ENCODE measurements around the gene ACSM5.
"Not testable (repeated sequence)": the region's sequence is repeated elsewhere in the genome, so short reads cannot be mapped to it uniquely, and the experiment has no call there.

Gene ACSM5

GRCh38 chr16:20459227-20459626, 49.9 kb downstream of the ACSM5 start:
- H4K20me1 ChIP-seq (ENCODE audit: control insufficient read depth, insufficient read depth, low read depth, low read length); H3K9me3 ChIP-seq (ENCODE audit: control insufficient read depth, insufficient read depth, low read length); H3K27ac ChIP-seq (ENCODE audit: low read depth, low read length); H3K9me2 ChIP-seq (replicated peaks; ENCODE audit: control insufficient read depth, low read length); H3K27me3 ChIP-seq (ENCODE audit: control insufficient read depth, low read length); H3K4me2 ChIP-seq (ENCODE audit: low read length); H3K79me2 ChIP-seq (ENCODE audit: control insufficient read depth, low read length); H3K4me3 ChIP-seq (ENCODE audit: low read length); H3K36me3 ChIP-seq (ENCODE audit: control insufficient read depth, low read length); H3K4me1 ChIP-seq (ENCODE audit: control insufficient read depth, low read length); H3F3A ChIP-seq (ENCODE audit: control insufficient read depth, insufficient read depth): not testable (repeated sequence)

GRCh38 chr16:20460313-20460712, 51.0 kb downstream of the ACSM5 start:
- H3K9me2 ChIP-seq (replicated peaks; ENCODE audit: control insufficient read depth, low read length); H3K79me2 ChIP-seq (ENCODE audit: control insufficient read depth, low read length); H4K20me1 ChIP-seq (ENCODE audit: control insufficient read depth, insufficient read depth, low read depth, low read length); H3K36me3 ChIP-seq (ENCODE audit: control insufficient read depth, low read length); H3K9me3 ChIP-seq (ENCODE audit: control insufficient read depth, insufficient read depth, low read length); H3K4me3 ChIP-seq (ENCODE audit: low read length); H3F3A ChIP-seq (ENCODE audit: control insufficient read depth, insufficient read depth); H3K27ac ChIP-seq (ENCODE audit: low read depth, low read length); H3K4me2 ChIP-seq (ENCODE audit: low read length); H3K4me1 ChIP-seq (ENCODE audit: control insufficient read depth, low read length); H3K27me3 ChIP-seq (ENCODE audit: control insufficient read depth, low read length): not testable (repeated sequence)

- not testable (repeated sequence) for H3K4me1 ChIP-seq (ENCODE audit: control insufficient read depth, low read length); H3K4me2 ChIP-seq (ENCODE audit: low read length); H3F3A ChIP-seq (ENCODE audit: control insufficient read depth, insufficient read depth); H3K9me2 ChIP-seq (replicated peaks; ENCODE audit: control insufficient read depth, low read length); H4K20me1 ChIP-seq (ENCODE audit: control insufficient read depth, insufficient read depth, low read depth, low read length); H3K9me3 ChIP-seq (ENCODE audit: control insufficient read depth, insufficient read depth, low read length); H3K79me2 ChIP-seq (ENCODE audit: control insufficient read depth, low read length); H3K36me3 ChIP-seq (ENCODE audit: control insufficient read depth, low read length); H3K27ac ChIP-seq (ENCODE audit: low read depth, low read length); H3K4me3 ChIP-seq (ENCODE audit: low read length); H3K27me3 ChIP-seq (ENCODE audit: control insufficient read depth, low read length)
Observed at GRCh38 chr16:20468954-20469353, 59.6 kb downstream of the ACSM5 start.

GRCh38 chr16:20469930-20470329, 60.6 kb downstream of the ACSM5 start:
- H4K20me1 ChIP-seq (ENCODE audit: control insufficient read depth, insufficient read depth, low read depth, low read length); H3K27ac ChIP-seq (ENCODE audit: low read depth, low read length); H3K4me2 ChIP-seq (ENCODE audit: low read length); H3K4me3 ChIP-seq (ENCODE audit: low read length); H3K36me3 ChIP-seq (ENCODE audit: control insufficient read depth, low read length); H3K27me3 ChIP-seq (ENCODE audit: control insufficient read depth, low read length); H3K9me2 ChIP-seq (replicated peaks; ENCODE audit: control insufficient read depth, low read length); H3K4me1 ChIP-seq (ENCODE audit: control insufficient read depth, low read length); H3F3A ChIP-seq (ENCODE audit: control insufficient read depth, insufficient read depth); H3K79me2 ChIP-seq (ENCODE audit: control insufficient read depth, low read length); H3K9me3 ChIP-seq (ENCODE audit: control insufficient read depth, insufficient read depth, low read length): not testable (repeated sequence)

- H3K9me2 ChIP-seq (replicated peaks; ENCODE audit: control insufficient read depth, low read length): not testable (repeated sequence)
Observed at GRCh38 chr16:20470732-20471131, 61.4 kb downstream of the ACSM5 start.

GRCh38 chr16:20477188-20477744, 67.9 kb downstream of the ACSM5 start:
- not testable (repeated sequence) for H3K9me2 ChIP-seq (replicated peaks; ENCODE audit: control insufficient read depth, low read length); H3K27ac ChIP-seq (ENCODE audit: low read depth, low read length); H3K4me2 ChIP-seq (ENCODE audit: low read length); H3F3A ChIP-seq (ENCODE audit: control insufficient read depth, insufficient read depth); H3K9me3 ChIP-seq (ENCODE audit: control insufficient read depth, insufficient read depth, low read length); H3K27me3 ChIP-seq (ENCODE audit: control insufficient read depth, low read length); H4K20me1 ChIP-seq (ENCODE audit: control insufficient read depth, insufficient read depth, low read depth, low read length); H3K4me1 ChIP-seq (ENCODE audit: control insufficient read depth, low read length); H3K36me3 ChIP-seq (ENCODE audit: control insufficient read depth, low read length); H3K4me3 ChIP-seq (ENCODE audit: low read length); H3K79me2 ChIP-seq (ENCODE audit: control insufficient read depth, low read length)

More at GRCh38 chr16:20470732-20471131, 61.4 kb downstream of the ACSM5 start:
- H3K4me2 ChIP-seq (ENCODE audit: low read length); H3K27ac ChIP-seq (ENCODE audit: low read depth, low read length); H4K20me1 ChIP-seq (ENCODE audit: control insufficient read depth, insufficient read depth, low read depth, low read length); H3K79me2 ChIP-seq (ENCODE audit: control insufficient read depth, low read length); H3K4me3 ChIP-seq (ENCODE audit: low read length); H3K4me1 ChIP-seq (ENCODE audit: control insufficient read depth, low read length); H3K9me3 ChIP-seq (ENCODE audit: control insufficient read depth, insufficient read depth, low read length); H3K27me3 ChIP-seq (ENCODE audit: control insufficient read depth, low read length); H3K36me3 ChIP-seq (ENCODE audit: control insufficient read depth, low read length); H3F3A ChIP-seq (ENCODE audit: control insufficient read depth, insufficient read depth): not testable (repeated sequence)

- not testable (repeated sequence) for H3F3A ChIP-seq (ENCODE audit: control insufficient read depth, insufficient read depth); H3K79me2 ChIP-seq (ENCODE audit: control insufficient read depth, low read length); H4K20me1 ChIP-seq (ENCODE audit: control insufficient read depth, insufficient read depth, low read depth, low read length); H3K4me1 ChIP-seq (ENCODE audit: control insufficient read depth, low read length); H3K27me3 ChIP-seq (ENCODE audit: control insufficient read depth, low read length); H3K4me2 ChIP-seq (ENCODE audit: low read length); H3K9me3 ChIP-seq (ENCODE audit: control insufficient read depth, insufficient read depth, low read length); H3K36me3 ChIP-seq (ENCODE audit: control insufficient read depth, low read length); H3K27ac ChIP-seq (ENCODE audit: low read depth, low read length); H3K9me2 ChIP-seq (replicated peaks; ENCODE audit: control insufficient read depth, low read length); H3K4me3 ChIP-seq (ENCODE audit: low read length)
Observed at GRCh38 chr16:20483989-20484388, 74.7 kb downstream of the ACSM5 start.
